HS-27A (cell line): Measurements from ENCODE around the gene GPC5.

Source experiments
- DNase-seq: peaks from one replicate; pipeline ENCODE4 v3.0.0-alpha.2; 2012; ENCODE audit warnings: low read depth, missing footprints

The GPC5 gene

GRCh38 chr13:91459485-91459884, 61.1 kb downstream of the GPC5 start:
- DNase-seq, result no peak

GRCh38 chr13:91464336-91464735, 65.9 kb downstream of the GPC5 start:
- DNase-seq, result no peak

GRCh38 chr13:91467236-91467635, 68.8 kb downstream of the GPC5 start:
- DNase-seq, result no peak

GRCh38 chr13:91468301-91468700, 69.9 kb downstream of the GPC5 start:
- no peak for DNase-seq

- DNase-seq, result no peak
Measured at GRCh38 chr13:91470084-91470621, 71.7 kb downstream of the GPC5 start.

- DNase-seq, result no peak
Measured at GRCh38 chr13:91470681-91471080, 72.3 kb downstream of the GPC5 start.

- no peak for DNase-seq
Measured at GRCh38 chr13:91482427-91482826, 84.0 kb downstream of the GPC5 start.

- no peak for DNase-seq
Measured at GRCh38 chr13:91491980-91492379, 93.6 kb downstream of the GPC5 start.

- no peak for DNase-seq
Measured at GRCh38 chr13:91493442-91493841, 95.0 kb downstream of the GPC5 start.

GRCh38 chr13:91498298-91498697, 99.9 kb downstream of the GPC5 start:
- DNase-seq, result no peak

GRCh38 chr13:91504216-91504615, 105.8 kb downstream of the GPC5 start:
- DNase-seq, result no peak

- no peak for DNase-seq
Measured at GRCh38 chr13:91506759-91507158, 108.3 kb downstream of the GPC5 start.

GRCh38 chr13:91510058-91510457, 111.6 kb downstream of the GPC5 start:
- DNase-seq, result no peak

- no peak for DNase-seq
Measured at GRCh38 chr13:91513790-91514189, 115.4 kb downstream of the GPC5 start.

- no peak for DNase-seq
Measured at GRCh38 chr13:91516799-91517198, 118.4 kb downstream of the GPC5 start.

GRCh38 chr13:91520952-91521351, 122.5 kb downstream of the GPC5 start:
- no peak for DNase-seq

- no peak for DNase-seq
Measured at GRCh38 chr13:91523116-91523515, 124.7 kb downstream of the GPC5 start.

- no peak for DNase-seq
Measured at GRCh38 chr13:91526543-91527033, 128.2 kb downstream of the GPC5 start.

- DNase-seq, result no peak
Measured at GRCh38 chr13:91529739-91530482, 131.5 kb downstream of the GPC5 start.

GRCh38 chr13:91531646-91532045, 133.2 kb downstream of the GPC5 start:
- DNase-seq, result no peak

GRCh38 chr13:91533354-91533753, 134.9 kb downstream of the GPC5 start:
- DNase-seq, result no peak

GRCh38 chr13:91534996-91535395, 136.6 kb downstream of the GPC5 start:
- no peak for DNase-seq

- DNase-seq, result no peak
Measured at GRCh38 chr13:91537376-91537775, 139.0 kb downstream of the GPC5 start.
